NCI-H345 (cell line): ENCODE measurements around the gene PDE2A.

Experiments used
- DNase-seq: peaks from one replicate; lab custom pipeline; 2025; lab: John Stamatoyannopoulos, UW

Gene PDE2A

DNA sequence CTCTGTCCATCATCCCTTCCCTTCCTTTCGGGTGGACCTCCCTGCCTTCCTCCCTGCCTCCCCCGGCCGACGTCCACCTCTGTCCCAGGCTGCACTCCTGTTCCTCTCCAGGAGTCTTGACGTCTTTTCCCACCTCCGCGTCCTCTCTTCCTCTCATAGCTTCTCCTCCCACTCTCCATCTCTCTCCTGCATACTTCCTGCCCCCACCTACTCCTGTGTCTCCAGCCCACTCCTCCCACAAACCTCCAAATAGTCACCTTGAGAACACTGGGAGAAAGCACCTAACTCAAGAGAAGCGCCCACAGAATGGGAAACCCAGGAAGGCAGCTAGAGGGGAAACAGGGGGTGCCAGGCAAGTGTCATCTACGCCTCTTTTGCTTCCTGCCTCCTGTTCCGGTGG is 60.8 kb downstream of the PDE2A start:
- no peak for DNase-seq

DNA sequence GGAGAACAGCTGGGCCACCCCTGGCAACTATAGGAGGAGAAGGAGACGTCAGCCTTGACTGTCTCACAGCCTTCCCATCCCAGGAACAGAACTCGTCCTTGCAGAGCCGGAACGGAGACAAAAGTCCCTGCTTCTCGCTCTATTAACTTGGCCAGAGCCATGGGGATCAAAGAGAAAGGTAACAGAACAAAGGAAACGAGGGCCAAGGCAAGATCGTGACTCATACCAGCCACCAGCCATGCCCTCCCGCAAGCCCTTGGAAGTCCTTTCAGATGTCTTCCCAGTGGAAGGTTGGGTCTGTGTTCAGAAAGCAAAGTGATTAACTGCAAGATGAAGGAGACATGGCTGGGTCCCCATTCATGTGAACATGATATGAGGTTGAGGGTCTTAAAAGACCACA is 64.7 kb downstream of the PDE2A start:
- DNase-seq, result no peak

DNA sequence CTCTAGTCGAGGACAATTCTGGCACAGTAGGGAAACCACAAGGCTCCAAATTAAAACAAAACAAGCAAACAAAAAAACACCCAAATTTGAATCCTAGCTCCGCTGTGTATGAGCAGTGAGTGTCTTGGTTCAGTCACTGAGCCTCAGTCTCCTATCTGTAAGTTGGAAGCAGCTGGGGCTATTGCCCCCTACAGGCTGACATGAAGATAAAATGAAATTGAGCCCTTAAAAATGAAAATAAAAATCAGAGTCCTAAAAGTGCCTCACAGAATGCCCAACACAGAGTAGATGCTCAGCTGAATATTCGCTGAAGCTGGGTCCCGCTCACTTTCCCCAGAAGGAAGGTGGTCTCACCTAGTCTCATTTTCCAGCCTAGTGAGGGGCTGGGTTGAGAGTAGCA is 65.2 kb downstream of the PDE2A start:
- DNase-seq, result no peak

DNA sequence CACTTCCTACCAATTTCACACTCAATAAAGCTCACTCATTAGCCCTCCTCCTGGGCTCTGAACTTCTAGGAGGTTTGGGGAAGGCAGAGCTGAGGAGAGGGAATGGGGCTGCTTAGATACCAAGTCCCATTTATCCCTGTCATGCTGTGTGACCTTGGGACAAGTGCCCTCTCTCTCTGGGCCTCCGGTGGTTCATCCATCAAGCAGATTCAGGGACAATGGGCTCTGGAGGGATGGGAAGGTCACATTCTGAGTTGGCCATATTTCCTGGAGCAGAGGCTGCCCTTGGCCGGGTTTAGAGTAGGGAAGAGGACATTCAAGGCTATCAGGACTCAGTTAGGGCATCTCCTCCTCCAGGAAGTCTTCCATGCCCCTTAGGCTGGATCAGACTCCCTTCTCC is 66.7 kb downstream of the PDE2A start:
- no peak for DNase-seq

DNA sequence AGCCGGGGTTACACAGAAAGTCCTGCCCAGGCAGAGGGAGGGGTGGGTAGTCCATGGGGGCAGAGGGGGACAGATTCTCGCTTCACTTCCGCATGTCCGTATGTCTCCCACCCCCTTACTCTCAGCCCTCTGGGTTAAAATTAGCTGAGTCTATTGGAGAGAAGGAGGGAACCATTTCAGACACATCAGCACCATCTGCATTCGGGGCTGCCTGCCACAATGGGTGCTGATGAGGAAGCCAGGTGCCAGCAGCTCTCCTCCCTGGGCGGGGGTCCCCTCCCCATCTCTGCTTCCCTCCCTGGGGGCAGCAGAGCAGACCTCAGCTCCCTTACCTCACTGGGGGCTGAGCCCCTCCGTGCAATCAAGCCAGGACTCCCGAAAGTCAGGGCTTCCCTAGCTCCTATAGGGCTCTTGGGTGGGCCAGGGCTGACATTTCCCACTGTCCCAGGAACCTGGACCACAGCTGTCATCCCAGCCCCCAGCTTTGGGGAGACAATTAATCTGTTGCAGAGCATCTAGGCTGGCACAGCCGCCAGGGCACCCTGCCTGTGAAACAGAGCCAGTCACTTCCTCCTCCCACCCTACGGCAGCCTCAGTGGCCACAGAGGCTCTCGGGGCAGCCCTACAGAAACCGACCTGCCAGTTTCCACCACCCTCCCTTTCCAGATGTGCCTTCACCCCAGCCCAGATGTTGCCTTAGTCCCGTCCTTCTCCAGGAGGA is 67.3 kb downstream of the PDE2A start:
- DNase-seq, result no peak

DNA sequence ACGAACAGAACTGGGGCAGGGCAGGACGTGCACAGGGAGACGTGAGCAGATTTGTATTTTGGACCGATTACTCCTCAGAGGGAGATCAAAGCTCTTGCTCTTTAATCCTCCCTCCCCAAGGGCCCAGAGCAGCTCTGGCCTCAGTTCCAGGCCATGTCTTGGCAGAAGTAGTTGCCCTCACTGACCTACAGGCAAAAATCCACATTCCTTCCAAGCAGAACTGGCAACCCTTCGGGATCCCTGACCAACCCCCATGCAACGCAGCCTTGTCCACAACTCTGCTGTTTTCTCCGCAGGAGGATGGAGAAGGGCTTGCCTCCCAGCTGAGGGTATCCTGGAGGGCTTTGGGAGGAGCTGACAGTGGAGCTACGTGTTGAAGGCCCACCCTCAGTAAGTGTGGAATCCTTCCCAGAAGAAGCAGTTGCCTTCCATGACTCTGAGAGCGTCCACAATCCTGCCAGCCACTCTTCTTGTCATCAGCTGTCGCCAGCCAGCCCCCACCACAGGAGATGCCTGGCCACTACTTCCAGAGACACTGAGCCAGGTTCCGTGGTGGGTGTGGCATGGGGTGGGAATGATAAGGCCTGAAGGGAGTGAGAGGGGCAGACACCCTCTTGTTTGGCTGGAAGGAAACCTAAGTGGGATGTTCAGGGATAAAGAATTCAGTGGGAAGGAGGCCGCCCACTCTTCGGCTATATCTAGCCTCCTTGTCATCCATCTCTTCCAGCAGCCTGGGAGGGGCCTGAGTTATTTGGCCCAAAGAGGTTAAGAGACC is 68.1 kb downstream of the PDE2A start:
- no peak for DNase-seq

DNA sequence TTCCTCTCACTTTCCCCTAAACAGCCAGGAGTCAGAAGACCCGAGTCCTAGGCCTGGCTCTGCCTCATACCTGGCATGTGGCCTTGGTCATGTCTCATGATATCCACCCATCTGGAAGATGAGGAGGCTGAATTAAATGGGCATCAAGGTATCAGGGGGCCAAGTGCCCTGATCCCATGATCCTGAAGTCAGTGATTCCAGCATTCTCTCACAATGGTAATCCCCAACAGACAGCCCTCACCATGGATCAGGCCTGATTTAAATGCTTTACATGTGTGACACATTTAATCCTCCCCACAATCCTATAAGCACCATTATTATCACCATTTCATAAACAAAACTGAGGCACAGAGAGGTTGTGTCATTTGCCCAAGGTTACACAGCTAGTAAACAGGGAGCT is 70.0 kb downstream of the PDE2A start:
- DNase-seq, result no peak

DNA sequence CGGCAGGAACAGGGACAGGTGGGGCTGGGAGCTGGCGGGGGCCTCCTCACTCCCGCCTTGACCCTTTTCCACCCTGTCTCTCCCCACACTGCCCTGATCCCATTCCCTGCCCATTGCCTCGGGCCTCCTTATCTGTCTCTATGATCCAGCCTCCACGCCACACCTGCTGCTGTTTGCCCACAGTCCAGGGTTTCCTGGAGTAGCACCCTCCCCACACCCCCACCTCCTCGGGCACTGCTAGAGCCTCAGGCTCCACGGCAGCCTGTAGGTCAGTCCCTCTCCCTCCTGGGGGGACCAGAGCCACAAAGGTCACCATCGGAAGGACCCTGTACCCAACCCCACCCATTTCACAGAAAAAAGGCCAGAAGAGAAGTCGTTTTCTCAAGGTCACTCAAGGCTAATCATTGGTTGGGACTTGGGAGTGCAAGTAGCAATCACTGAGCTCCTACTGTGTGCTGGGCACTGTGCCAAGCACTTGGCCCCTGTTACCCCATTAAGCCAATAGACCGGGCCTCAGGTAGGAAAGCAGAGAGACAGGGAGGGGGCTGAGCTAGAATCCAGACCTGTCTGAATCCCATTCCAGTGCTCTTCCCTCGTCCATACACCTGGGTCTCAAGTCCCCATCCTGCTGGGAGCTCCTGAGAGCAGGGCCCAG is 71.8 kb downstream of the PDE2A start:
- DNase-seq, result no peak

DNA sequence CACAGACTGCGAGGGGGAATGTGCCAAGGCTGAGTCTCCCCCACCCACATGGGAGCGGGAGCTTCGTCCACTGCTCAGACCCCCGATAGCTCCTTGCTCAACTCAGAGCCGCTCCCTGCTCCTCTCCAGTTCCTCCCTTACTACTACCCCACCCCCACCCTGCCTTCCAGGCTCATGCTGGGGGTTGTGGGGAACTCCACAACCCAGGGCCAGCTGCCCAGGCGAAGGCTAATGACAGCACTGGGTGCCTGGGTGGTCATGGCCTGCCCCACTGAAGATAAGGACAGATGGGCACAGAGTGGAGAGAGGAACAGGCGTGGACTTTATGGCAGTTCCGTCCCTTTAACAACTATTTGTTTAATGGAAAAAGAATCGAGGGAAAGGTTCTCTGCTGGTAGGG is 73.7 kb downstream of the PDE2A start:
- DNase-seq, result no peak

DNA sequence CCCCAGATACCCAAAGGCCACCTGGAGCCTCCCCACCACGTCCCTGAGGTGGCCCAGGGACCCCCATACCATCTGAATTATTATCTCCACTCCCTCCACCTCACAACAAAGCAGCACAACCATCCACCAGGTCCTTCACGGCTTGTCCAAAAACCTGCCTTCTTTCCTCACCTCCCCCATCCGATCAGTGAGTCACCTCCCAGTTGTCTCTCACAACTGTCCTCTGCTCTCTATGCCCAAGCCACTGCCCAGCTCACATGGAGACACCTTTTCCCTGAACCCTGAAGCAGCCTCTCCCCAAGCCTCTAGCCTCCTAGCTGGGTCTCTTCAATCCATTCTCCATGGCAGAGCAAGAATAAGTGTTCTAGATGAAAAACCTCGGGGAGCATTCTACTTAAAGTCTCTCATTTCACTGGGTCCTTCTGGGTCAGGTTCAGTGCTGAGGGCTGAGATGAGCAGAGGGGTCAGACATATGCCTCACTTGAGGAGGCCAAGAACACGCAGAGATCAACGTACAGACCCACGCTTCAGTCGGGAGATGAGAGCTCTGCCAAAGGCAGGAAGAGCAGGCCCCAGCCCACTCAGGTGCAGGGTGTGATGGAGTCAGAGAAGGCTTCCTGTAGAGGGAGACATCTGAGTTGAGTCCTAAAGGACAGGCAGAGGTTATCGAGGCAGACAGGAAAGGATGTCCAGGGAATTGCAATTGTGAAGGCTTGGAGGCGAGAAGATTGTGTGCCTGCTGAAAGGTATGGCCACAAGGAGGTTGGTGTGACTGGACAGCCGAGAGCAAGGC is 74.7 kb downstream of the PDE2A start:
- DNase-seq, result no peak

DNA sequence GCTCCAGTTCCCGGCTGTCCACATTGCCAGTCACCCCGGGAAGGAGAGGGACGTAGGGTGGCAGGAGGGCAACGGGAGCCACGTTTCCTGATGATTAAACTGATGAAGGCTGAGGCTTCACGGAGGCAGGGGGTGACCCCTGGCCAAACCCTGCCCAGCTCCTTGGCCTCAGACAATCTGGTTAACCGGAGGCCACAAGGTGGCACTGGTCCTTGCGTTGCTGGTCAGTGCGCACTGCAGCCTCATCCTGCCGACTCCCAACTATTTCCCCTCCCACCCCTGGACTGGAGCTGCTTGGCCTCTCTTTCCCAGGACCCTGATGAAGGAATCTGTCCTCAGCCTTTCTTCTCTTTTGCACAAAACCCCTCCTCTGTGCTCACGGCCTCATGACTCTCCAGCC is 75.3 kb downstream of the PDE2A start:
- DNase-seq, result no peak

DNA sequence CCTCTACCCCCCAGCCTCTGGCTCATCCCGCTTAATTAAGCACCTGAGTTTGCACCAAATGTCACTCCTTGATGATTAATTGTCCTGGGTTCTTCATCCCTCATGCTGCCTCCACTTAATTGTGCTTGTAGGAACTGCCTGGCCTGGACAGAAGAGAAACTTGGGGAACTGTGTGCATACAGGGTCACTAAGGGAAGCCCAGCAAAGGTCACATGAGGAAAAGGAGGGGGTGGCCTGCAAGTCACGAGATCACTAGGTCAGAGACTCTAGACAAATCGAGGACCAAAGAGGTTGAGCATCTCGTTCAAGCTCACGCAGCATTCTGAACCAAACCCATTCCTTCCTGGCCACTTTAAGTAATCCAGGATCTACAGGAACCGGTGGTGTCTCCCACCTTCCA is 75.8 kb downstream of the PDE2A start:
- no peak for DNase-seq

DNA sequence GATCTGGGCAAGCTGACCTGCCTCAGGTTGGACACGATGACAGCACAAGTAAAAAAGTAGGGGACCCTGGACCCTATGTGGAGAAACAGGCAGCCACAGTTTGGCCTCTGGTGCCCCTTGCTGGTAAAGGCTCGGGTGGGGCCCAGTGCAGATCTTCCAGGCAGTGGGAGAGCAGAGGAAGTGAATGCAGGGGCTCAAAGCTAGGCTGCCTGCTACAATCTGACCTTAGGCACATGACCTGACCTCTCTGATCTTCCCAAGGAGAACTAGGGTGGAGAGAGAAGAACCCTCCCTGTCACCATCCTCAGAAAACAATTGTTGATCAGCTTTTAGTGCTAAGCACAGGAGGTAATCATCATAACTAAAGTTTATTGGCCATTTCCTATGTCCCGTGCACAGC is 76.5 kb downstream of the PDE2A start:
- DNase-seq, result no peak

DNA sequence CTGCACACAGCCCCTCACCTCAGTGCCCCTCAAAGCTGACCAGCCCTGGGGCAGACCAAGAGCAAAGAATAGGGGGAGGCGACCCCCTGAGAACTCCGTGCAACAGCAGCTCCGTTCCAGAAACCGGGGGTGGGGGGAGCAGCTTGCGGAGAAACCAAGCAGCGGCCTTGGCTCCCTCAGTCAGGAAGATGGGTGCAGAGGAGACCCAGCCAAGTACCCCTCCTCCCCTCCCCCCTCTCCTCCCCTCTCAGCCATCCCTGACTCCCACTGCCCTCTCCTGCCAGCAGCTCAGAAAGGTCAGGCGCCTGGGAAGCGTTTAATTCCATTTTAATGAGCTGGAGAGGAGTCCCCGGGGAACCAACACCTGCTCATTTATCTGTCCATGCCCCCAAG is 78.9 kb downstream of the PDE2A start:
- DNase-seq, result no peak

DNA sequence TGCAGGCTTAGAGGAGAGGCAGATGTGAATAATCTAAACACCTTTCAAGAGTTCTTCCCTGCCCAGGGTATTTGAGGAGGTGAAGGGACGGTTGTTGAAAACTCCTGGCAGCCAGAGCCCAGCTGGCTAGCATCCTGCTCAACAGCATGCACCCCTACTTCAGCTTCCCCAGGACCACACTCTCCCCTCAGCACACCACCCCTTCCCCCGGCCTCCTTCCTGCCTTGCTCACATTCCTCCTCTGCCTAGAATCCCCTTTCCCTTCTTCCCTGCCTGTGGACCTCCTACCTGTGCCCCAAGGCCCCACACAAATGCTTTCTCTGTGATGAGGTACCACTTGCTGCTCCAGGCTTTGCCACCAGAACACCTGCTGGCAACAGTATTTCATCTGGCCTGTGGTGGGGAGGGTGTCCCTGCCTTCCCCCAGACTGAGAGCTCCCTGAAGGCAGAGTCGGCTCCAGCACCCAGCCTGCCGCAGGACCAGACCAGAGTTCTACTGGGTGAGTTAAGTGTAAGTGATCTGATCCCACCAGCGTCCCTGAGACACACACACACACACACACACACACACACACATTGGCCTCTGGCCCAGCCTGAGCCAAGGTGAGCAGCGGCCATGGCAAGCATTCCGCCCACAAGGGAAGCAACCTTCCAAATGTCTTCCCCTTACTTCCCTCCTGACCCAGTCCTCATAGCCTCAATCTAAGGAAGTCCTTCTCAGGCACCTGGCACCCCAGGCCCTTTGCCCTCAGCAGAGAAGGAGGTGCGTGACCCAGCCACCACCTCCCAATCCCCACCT is 79.5 kb downstream of the PDE2A start:
- no peak for DNase-seq

DNA sequence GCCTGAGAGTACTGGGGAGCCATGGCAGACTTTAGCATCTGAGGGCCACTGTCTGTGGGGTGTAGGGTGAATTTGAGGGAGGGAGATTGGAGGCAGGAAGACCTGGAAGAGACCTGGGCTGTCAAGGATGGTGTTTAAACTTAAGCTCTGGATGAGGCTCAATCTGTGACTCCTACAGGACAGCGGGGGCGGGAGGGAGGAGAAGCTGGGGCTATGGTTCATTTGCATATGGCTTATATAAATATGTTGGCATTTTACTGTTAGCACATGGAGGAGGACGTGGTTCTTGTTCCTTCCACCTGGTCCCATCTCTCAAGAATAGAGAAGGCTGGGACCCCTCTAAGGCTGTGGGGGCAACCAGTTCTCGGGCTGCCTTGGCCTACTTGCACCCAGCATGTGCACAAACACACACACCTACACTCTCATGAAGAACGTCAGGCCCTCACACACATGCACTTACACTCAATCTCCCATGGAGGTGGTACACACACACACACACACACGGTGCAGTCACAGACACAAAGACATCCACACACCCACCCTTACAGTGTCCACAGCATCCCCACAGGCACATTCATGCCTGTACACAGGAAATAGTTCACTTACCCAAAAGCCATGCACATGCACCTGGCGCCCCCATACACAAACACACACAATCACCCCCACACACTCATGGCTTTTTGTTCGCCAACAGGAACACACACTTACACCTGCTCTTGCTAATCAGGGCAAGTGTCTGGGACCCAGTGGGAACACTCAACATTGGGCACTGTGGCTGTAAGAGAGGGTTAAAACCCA is 81.3 kb downstream of the PDE2A start:
- DNase-seq, result no peak

DNA sequence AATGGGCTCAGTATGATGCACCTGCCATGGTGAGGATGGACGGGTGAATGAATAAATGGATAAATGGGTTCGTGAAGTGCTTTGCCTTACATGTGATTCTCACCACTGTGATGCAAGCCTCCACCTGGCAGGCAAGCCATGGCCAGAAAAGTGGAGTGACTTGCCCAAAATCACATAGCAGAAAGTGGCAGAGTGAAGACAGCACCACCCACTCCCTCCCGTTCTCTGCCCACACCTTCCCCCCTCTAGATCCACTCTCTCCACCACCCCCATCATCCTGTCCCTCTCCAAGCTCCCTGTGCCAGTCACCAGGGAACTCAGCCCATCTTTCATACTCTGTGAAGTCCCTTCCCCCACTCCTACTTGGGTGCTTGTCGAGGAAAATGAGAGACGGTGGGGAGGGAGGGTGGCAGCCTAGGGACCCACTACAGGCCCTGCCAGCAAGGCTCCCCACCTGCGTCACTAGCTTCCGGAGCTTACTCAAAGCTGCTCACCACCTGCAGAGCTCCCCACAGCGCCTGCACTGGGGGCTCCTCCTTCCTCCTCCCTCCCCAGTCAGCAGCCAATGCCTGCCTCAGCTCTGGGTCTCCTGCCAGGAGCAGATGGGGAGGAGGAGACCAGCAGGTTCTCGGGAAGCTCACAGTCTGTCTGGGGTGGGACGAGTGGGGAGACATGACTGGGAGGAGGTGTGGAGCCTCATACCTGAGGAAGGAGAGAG is 82.3 kb downstream of the PDE2A start:
- DNase-seq, result peak; percentile 78

DNA sequence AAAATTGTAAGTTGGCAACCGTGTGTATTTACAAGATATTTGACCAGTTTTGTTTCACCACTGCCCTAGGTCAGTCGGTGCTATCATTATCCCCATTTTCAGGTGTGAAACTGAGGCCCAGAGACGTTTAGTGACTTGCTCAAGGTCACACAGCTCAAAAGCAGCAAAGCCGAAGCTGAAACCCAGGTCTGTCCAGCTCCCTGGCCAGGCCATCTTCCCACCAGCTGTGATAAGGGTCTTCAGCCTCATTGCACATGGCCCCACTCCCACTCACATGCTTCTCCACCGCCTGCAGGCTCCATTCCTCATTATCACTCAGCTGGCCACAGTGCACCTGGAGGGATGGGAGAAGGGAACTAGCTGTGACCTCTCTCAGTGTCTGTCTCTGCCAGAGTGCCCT is 83.2 kb downstream of the PDE2A start:
- no peak for DNase-seq

DNA sequence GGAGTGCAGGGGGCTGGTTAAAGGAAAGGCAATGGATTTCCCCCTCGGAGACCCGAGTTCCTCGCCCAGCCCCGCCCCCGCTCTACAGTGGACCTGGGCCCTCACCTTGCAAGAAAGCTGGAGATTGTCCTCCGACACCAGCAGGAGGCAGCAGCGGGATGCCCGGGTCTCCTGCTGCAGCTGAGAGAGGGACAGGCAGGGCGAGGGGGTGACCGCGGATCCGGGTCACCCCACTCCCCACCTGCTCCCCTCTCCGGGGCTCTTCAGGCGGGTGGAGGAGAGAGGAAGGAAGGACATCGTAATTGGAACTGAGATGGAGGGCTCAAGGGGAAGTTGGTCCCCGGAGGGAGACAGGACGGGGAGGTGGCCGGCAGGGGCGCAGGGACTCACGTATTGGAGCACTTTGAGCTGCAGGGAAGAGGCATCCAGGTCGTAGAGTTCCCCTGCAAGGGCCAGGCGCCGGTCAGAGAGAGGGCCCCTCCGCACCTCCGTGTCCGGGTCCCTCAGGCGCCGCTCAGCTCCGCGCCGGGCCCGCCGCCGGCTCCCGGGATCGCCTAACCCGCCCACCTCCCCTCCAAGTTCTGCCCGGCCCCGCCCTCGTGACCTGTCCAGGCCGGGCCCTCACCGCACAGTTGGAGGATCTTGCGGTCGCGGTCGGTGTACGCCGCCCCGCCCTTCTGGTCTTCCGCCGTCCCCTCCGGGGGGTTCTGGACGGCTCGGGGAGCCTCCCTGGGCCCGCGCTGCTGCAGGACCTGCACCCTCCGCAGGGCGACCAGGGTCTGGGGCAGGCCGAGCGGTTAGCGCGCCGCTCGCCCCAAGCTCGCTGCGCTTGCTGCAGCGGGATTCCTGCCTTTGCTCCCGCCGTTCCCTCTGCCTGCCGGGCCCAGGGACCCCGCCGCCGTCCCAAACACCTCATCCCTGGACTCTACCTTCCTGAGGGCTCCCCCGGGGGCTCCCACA is 84.1 kb downstream of the PDE2A start:
- no peak for DNase-seq
